HG03159 (cell line): ENCODE measurements around the gene TTLL1.
"Not testable (repeated sequence)": the region's sequence is repeated elsewhere in the genome, so short reads cannot be mapped to it uniquely, and the experiment has no call there.

Source experiments
- ATAC-seq: cut with Tn5 transposase; IDR thresholded peaks from one replicate; pipeline ENCODE4 v1.9.1; 2021; ENCODE audit warnings: mild to moderate bottlenecking, moderate library complexity; ENCODE audit not compliant: unreplicated experiment

TTLL1 gene

GRCh38 chr22:42995654-42996053 lies 93.5 kb downstream of the TTLL1 start:
- not testable (repeated sequence) for ATAC-seq

GRCh38 chr22:42994917-42995562 lies 94.2 kb downstream of the TTLL1 start:
- no peak for ATAC-seq

DNA sequence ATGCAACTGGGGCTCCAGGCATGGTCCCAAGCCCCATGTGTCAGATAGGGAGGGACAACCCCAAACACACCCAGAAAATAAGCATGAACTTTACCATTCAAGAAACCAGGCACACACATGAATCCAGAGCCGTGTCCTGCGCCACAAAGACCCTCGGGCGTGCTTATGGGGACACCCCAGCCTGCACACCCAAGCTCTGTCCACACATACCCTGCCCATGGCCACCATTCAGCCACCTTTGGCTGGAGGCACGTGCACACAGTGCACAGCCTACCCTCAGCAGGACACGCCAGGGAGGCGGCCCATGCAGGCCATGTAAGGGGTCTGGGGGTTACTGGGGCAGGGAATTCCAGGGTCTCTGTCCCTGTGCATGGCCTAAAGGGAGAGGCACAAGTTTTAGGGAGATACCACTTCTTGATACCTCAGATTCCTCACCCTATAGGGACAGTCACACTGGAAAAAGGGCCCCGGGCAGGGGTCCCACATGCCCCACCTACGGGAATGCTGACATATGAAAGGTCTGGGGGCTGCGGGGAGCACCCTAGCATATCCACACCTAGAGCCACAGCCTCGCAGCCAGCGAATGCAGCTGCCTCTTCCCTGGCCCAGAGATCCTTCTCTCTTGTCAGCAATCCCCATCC lies 94.8 kb downstream of the TTLL1 start:
- no peak for ATAC-seq

- no peak for ATAC-seq
Observed at GRCh38 chr22:42993651-42994275, 95.4 kb downstream of the TTLL1 start.

GRCh38 chr22:42992886-42993479 lies 96.2 kb downstream of the TTLL1 start:
- no peak for ATAC-seq

GRCh38 chr22:42992092-42992491 lies 97.1 kb downstream of the TTLL1 start:
- no peak for ATAC-seq

DNA sequence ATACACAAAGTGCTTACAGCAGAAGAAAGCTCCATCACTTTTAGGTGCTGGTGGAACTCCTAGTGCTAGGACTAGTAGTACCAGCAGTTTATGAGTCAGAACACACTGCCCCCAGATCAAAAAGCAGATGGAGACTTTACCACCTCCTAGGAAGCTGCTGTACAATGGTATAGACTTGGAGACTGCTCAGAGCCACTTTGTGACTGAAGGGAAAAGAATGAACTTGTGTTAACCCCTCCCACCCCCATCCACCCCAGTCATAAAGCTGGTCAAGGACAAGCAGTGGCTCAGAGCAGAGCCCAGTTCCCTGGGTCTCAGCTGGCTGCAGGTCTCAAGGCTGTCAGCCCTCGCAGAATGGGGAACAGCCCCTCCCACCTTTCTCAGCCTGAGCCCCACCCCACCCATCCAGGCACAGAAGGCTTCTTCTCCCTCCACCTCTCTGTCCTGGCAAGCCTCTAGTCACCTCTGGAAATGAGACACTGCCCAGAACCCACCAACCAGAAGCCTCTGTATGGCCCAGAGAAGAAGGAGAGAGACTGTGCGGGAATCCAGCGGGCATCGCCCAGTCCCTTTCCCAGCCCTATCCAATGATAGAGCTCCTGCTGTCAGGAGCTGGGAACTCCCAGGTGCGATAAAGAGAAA lies 98.1 kb downstream of the TTLL1 start:
- ATAC-seq: no peak

DNA sequence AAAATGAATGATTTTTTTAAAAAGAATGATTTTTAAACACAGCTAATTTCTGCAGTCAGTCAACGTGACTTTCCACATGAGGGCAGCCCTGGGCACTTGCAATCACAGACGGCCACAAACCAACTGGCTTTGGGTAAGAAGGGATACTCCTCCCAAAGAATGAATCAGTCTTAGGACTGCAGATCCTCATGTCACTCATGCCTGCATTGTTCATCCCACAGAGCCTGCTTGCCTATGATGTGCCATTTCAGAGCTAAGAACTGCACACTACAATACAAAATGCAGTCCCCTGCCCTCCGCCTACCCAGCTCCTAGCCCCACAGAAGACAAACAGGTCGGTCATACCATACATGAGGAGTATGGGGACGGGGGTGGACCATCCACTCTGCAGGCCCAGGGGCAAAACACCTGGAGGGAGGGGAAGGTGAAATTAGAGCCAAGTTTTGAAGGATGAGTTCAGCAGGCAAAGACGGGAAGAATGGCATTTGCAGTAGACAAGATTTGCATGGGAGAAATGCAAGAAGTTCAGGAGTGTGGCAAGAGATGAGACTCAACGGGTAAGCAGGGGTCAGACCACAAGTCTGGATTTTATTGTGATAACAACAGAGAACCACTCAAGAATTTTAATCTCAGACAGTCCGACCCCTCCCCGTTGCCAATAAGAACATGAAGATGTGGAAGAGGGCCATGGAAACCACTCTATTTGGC lies 98.9 kb downstream of the TTLL1 start:
- no peak for ATAC-seq
